ENCODE measurements around the gene PAX8.

DNA sequence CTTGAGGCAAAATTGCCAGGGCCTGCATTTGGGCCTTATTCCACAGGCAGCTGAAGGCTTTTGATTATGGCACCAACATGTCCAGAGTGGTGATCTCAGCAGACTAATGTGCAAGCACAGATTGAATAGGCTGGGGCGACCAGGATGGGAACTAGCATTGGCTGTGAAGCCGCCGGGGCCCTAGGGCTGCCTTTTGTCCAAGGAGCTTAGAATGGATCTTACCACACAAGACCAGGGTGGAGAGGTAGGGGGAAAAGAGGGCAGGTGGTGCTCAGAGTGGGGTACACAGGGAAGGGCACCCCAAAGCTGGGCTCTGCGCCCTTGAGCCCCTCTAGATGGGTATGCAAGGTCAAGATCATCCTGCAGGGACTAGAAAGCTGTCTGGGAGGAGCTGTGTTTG, 81.9 kb downstream of the PAX8 start:
- TF ChIP-seq POLR2A (IDR thresholded peaks at IDR 0.05): no peak
- TF ChIP-seq, protein P1, sequence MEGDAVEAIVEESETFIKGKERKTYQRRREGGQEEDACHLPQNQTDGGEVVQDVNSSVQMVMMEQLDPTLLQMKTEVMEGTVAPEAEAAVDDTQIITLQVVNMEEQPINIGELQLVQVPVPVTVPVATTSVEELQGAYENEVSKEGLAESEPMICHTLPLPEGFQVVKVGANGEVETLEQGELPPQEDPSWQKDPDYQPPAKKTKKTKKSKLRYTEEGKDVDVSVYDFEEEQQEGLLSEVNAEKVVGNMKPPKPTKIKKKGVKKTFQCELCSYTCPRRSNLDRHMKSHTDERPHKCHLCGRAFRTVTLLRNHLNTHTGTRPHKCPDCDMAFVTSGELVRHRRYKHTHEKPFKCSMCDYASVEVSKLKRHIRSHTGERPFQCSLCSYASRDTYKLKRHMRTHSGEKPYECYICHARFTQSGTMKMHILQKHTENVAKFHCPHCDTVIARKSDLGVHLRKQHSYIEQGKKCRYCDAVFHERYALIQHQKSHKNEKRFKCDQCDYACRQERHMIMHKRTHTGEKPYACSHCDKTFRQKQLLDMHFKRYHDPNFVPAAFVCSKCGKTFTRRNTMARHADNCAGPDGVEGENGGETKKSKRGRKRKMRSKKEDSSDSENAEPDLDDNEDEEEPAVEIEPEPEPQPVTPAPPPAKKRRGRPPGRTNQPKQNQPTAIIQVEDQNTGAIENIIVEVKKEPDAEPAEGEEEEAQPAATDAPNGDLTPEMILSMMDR (IDR thresholded peaks at IDR 0.05): no peak

Measured in heart left ventricle (tissue), 13 donors.